Islet precursor cell (in vitro differentiated cells): ENCODE data around the gene SLC34A3.
"Not testable (repeated sequence)": the region's sequence is repeated elsewhere in the genome, so short reads cannot be mapped to it uniquely, and the experiment has no call there.

ENCODE experiments used
- DNase-seq: peaks from one replicate; pipeline ENCODE4 v3.0.0-alpha.2; 2018

The SLC34A3 gene

DNA sequence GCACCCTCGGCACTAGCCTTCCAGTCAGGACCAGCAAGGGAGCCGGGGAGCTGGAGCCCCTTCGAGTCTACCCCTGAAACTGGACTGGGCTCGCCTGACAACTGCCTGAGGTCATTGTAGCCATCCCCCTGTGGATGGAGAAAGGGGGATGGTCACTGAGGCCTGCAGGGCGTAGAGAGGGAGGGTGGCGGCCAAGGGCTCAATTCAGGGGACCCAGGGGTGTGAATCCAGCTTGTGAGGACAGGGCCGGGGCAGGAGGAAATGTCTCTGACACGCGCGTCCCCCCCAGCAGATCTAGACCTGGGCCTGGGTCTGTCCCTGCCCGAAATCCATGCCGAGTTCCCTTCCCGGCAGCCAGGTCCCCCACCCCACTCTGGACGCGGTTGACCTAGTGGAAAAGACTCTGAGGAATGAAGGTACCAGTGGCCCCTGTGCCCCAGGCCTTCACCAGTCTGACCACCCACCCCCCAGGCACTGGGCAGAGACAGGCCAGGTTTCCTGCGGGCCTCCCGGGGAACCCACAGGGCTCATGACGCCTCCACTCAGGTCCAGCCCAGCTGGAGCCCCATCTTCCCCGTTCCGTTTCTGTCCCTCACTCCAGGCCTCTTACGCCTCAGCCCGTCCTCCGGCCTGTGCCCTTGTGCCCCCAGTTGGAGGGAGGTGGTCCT is 805 bp downstream of the SLC34A3 start:
- DNase-seq = no peak

DNA sequence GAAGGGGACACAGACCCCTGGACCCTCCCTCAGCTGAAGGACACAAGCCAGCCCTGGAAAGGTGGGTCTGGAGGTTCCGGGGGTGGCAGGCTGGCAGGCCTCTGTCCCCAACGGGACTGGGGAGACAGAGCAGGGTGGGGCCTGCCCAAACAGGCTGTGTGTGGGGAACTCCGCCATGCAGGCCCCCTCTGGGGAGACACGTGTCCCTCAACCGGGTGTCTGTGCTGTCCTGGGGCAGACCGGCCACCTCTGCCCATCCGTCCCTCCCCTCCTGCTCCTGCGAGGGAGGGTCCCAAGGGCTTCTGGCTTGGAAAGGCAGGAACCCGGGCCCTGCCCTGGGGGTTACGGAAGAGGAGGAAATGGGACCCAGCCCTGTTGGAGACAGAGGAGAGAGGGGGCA is 1.4 kb downstream of the SLC34A3 start:
- DNase-seq = no peak

DNA sequence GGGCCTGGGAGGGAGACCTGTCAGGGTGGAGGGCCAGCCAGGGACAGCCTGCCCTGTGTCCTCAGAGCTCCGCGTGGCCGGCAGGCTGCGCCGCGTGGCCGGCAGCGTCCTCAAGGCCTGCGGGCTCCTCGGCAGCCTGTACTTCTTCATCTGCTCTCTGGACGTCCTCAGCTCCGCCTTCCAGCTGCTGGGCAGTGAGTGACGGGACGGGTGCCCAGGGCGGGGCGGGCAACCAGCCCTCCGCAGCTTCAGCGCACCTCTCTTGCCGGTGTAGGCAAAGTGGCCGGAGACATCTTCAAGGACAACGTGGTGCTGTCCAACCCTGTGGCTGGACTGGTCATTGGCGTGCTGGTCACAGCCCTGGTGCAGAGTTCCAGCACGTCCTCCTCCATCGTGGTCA is 1.8 kb downstream of the SLC34A3 start:
- no peak for DNase-seq

DNA sequence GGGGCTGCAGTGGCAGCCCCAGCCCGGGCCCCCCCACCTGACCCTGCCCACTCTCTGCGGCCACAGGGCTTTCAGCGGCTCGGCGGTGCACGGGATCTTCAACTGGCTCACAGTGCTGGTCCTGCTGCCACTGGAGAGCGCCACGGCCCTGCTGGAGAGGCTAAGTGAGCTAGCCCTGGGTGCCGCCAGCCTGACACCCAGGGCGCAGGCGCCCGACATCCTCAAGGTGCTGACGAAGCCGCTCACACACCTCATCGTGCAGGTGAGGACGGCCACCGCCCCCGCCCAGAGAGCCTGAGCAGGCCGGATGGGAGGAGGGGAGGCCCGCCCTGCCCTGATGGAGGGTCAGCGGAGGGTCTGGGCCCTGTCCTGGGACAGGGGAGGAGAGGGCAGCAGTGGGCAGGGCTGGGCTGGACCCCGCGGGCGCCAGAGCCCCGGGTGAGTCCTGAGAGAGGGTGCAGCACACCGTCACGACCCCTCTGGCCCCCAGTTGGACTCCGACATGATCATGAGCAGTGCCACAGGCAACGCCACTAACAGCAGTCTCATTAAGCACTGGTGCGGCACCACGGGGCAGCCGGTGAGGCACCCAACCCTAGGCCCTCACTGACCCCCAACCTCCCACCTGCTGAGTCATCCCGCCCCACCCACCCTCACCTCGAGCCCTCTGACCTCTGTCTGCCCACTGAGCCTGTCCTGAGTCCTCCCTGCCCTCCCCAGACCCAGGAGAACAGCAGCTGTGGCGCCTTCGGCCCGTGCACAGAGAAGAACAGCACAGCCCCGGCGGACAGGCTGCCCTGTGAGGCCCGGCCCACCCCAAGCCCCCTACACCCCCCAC is 2.7 kb downstream of the SLC34A3 start:
- no peak for DNase-seq

DNA sequence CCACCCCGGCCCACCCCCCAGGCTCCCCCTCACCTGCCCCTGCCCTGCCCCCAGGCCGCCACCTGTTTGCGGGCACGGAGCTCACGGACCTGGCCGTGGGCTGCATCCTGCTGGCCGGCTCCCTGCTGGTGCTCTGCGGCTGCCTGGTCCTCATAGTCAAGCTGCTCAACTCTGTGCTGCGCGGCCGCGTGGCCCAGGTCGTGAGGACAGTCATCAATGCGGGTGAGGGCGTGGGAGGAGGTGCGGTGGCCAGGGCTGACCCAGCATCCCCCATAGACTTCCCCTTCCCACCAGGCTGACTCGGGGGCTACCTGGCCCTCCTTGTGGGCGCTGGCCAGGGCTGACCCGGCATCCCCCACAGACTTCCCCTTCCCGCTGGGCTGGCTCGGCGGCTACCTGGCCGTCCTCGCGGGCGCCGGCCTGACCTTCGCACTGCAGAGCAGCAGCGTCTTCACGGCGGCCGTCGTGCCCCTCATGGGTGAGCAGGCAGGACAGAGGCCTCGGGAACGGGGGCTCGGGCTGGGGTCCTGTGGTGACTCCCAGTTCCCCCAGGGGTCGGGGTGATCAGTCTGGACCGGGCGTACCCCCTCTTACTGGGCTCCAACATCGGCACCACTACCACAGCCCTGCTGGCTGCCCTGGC is 3.5 kb downstream of the SLC34A3 start:
- DNase-seq = no peak

DNA sequence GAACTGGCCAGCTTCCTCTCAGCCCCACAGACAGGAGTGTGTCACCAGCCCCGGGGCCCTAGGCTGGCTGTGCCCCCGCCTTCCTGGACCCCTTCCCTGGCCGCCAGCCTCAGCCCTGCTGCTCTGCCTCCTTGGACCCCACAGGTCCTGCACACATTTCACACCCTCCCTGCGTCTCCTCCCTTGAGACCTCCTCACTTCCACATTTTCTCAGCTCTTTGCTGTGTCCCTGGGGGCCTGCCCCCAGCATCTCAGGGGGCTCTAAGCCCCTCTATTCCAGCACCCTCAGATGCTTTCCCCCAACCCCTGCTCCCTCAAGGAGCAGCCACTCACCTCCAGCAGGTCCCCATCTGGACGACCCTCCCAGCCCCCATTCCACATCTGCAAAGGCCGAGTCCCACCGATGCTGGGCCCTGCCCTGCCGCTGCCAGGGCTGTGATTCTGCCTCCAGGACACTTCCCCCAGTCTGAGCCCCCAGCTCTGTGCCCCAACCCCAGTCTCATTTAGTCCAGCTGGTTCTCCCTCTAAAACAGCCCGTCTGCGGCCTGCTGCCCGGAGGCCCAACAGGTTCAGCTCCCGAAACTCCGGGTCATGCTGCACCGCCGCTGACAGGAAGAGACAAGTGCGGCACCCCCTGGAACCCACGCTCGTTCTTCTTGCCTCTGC is 4.2 kb downstream of the SLC34A3 start:
- DNase-seq = no peak

DNA sequence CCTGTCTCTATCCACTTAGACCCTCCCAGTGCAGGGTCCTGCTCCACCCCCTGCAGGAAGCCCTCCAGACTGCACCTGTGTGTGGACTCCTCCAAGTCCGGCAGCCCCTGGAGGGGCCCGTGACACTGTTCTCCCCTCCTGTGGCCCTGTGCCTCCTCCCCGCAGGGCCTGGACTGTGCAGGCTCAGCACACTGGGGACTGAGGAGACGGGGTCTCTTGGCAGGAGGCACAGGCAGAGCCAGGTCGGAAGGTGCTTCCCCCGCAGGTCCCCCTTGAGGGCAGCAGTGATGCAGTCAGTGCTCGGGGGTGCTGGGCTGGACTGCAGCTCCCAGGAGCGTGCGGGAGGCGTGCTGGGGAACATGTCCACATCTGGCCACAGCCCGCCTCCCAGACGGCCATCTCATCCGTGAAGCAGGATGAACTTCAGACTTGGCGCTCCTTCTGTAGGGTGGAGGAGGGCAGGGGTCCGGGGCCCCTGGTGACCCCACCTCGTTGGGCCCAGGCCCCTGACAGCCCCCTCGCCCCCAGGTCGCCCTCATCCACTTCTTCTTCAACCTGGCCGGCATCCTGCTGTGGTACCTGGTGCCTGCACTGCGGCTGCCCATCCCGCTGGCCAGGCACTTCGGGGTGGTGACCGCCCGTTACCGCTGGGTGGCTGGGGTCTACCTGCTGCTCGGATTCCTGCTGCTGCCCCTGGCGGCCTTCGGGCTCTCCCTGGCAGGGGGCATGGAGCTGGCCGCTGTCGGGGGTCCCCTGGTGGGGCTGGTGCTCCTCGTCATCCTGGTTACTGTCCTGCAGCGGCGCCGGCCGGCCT is 4.9 kb downstream of the SLC34A3 start:
- no peak for DNase-seq

DNA sequence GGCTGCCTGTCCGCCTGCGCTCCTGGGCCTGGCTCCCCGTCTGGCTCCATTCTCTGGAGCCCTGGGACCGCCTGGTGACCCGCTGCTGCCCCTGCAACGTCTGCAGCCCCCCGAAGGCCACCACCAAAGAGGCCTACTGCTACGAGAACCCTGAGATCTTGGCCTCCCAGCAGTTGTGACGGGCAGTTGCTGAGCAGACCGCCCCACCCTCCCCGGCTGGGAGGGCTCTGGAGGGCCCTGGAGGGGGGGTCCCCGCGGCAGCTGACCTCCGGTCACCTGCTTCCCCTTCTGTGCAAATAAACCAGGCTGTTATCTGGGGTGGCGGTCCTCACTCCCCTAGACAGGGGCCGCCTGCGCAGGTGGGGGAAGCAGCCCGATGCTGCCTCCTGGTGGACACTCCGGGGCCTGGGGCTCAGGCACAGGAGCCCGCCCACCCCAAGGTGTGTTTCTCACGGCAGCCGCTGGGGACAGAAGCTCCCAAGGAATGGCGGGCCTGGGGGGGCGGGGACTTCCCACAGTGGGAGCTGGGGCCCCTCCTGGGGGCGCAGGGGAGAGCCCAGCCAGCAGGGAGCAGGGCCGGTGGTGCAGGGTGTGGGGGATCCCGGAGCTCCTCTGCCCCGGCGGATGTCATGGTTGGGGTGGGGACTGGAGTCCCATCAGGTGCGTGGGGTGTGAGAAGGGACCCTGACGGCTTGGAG is 5.7 kb downstream of the SLC34A3 start:
- peak; percentile 90 for DNase-seq

DNA sequence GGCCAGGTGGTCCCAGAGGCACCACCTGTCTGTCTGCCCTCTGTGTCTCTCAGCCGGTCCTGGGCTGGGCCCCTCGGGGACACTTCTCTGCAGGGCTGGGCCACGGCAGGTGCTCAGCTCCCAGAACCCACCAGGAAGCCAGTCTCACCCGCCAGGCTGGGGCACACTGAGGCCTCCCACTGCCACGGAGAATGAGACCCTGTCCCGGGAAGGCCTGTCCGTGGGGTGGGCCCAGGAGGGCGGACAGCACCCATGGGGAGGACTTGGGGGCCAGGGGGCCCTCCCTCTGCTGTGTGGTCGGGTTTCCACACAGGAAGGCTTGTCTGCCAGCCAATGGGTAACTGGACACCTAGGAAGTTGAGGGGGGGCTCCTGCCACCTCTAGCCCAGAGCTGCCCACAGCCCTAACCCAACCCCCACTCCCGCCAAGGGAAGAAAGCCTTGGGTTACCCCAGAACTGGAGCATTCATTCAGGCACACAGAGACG is 6.3 kb downstream of the SLC34A3 start:
- DNase-seq = no peak

DNA sequence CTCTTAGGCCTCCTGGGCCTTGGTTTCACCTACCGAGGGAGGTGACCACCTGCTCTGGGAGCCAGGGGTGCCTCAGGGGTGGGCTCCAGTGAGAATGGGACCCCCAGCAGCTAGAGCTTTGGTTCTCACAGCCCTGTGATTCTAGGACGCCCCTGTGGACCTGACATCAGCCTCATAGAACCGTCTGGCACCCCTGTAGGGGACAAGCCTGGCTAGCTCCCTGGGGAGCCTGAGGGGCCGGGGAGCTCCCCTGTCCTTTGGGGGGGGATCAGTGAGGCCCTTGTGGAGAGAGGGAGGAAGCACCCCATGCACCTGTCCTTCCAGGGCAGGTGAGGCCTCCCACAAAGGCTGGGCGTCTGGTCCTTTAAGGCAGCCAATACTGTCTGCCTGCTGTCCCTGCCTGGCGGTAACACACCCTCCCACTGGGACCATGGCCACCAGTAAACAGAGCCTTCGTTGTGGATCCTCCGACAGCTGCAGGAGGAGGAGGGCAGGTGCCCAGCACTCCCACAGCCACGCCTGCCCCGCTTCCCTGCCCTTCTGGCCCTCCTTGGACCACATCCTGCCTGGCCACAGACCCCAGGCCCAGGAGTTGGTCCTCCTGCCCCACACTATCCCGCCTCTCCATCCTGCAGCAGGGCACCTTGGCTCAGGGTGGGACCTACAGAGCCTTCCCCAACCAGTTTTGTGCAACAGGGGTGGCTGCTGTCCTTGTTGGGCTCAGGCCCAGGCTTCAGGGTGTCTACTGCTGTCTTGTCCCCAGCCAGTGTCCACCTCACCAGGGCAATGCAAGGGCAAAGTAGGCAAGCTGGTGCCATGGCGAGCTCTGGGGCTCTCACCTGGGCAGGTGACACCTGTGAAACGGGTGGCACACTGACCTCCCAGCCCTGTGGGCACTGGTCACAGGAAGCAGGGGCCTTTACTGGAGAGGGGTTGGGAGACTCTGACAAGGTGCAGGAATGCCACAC is 7.3 kb downstream of the SLC34A3 start:
- no peak for DNase-seq

DNA sequence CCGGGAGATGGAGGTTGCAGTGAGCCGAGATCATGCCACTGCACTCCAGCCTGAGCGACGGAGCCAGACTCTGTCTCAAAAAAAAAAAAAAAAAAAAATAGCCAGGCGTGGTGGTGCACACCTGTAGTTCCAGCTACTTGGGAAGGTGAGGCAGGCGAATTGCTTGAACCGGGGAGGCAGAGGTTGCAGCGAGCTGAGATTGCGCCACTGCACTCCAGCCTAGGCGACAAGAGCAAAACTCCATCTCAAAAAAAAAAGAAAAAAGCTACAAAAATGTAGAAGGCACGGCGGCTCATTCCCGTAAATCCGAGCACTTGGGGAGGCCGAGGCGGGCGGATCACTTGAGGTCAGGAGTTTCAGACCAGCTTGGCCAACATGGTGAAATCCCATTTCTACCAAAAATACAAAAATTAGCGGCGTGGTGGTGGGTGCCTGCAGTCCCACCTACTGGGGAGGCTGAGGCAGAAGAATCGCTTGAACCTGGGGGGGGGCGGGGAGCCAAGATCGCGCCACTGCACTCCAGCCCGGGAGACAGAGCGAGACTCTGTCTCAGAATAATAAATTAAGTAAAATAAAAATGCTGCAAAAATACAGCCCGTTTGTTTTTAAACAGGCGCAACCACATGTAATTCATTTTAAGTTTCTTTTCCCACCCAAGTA is 9.0 kb downstream of the SLC34A3 start:
- DNase-seq = not testable (repeated sequence)

DNA sequence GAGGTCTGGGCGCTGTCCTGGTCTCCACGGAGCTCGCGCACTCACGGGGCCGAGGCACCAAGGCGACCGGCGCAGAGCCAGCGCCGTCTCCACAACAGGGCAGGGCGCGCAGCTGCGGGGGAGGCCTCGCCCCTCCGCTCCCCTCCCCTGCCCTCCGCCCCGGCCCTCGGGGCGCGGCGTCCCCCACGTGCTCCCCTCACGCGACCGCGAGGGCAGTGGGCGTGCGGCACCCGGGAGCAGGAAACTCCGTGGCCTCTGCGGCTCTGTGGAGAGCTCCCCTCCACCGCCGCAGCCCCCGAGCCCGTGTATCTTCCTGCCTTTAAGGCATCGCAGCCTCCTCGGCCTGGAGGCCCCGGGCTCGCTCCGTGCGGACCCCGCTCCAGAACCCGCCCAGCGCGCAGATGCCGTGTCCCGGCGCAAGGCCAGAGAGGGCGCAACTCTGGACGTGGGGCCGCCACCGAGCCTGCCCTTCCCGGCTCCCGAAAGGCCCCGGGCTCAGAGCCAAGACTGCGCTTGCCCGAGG is 9.7 kb downstream of the SLC34A3 start:
- no peak for DNase-seq

DNA sequence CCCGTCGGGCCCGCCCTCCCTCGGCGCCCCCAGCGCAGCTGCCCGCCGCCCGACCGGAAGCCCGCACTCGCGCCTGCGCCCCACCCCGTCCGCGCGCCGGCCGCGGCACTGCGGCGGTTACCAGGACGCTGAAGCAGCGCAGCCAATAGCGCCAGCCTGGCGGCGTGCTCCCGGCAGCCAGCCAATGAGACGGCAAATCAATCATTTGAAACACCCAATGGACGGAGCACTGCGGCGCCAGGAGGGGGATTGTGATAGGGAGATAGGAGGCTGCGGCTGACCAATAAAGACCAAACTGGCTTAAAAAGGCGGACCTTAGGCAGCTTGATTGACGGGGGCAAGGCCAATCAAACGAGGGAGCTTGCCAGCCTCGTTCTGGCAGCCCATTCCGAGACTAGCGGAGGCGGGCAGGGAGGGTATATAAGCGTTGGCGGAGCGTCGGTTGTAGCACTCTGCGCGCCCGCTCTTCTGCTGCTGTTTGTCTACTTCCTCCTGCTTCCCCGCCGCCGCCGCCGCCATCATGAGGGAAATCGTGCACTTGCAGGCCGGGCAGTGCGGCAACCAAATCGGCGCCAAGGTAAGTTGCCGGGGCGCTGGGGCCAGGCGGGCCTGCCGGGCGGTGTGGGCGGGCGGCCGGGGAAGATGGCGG is 10.3 kb downstream of the SLC34A3 start, which contains the start of gene TUBB4B:
TUBB4B (plus strand) TSS at position 447 of the 649 bp plus-strand sequence; CDS start at position 521, 74 bp downstream.
- peak; percentile 100 for DNase-seq

DNA sequence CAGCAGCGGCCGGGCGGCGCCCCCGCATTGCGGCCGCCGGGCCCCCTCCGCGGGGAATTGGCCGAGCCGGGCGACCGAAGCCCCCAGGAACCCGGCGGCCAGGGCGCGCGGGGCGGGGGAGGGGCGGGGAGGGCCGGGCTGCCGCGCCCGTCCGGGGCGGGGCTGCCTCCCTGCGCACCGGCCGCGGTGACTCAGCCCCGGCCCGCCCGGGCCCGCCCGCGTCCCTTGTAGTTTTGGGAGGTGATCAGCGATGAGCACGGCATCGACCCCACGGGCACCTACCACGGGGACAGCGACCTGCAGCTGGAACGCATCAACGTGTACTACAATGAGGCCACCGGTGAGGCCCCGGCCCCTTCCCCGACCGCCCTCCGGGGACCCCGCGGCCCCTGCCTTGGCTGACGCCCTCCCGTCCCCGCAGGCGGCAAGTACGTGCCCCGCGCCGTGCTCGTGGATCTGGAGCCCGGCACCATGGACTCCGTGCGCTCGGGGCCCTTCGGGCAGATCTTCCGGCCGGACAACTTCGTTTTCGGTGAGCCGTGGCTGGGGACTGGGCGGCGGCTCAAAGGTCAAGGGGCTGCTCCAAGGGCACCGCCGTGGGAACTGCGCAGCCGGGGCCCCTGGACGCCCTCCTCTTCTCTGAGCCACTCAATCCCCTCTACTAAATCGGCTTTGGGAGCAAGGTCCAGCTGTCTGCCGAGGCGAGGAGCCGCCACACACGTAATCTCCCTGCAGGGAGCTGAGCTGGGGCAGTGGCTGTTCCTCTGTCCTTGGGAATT is 11.0 kb downstream of the SLC34A3 start:
- no peak for DNase-seq

DNA sequence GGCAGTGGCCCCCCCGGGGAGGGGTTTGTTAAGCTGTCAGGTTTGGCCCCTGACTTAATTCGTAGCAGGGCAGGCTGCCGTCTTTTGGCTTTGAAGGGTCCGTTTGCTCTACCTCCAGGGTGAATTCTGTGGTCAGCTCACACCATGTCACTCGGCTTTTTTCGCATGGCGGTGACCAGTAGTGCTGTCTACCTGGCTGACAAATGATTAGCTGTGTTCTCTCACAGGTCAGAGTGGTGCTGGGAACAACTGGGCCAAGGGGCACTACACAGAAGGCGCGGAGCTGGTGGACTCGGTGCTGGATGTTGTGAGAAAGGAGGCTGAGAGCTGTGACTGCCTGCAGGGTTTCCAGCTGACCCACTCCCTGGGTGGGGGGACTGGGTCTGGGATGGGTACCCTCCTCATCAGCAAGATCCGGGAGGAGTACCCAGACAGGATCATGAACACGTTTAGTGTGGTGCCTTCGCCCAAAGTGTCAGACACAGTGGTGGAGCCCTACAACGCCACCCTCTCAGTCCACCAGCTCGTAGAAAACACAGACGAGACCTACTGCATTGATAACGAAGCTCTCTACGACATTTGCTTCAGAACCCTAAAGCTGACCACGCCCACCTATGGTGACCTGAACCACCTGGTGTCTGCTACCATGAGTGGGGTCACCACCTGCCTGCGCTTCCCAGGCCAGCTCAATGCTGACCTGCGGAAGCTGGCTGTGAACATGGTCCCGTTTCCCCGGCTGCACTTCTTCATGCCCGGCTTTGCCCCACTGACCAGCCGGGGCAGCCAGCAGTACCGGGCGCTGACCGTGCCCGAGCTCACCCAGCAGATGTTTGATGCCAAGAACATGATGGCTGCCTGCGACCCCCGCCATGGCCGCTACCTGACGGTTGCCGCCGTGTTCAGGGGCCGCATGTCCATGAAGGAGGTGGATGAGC is 11.8 kb downstream of the SLC34A3 start:
- DNase-seq = no peak

DNA sequence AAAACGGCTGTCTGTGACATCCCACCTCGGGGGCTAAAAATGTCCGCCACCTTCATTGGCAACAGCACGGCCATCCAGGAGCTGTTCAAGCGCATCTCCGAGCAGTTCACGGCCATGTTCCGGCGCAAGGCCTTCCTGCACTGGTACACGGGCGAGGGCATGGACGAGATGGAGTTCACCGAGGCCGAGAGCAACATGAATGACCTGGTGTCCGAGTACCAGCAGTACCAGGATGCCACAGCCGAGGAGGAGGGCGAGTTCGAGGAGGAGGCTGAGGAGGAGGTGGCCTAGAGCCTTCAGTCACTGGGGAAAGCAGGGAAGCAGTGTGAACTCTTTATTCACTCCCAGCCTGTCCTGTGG is 12.5 kb downstream of the SLC34A3 start:
- not testable (repeated sequence) for DNase-seq
